Glutamatergic neuron (in vitro differentiated cells): ENCODE measurements around the gene ZFP36L2. TPM values are rescaled to one million over a fixed set of nuclear protein-coding genes. Genes with fewer than 3 reads are reported as not detected.
A peak's percentile ranks its signal among the peaks of the same experiment; 100 is the strongest.

Source experiments
- DNase-seq: peaks from one replicate; pipeline ENCODE4 v3.0.0; 2022
- H3K27ac Mint-ChIP-seq: one replicate; pipeline ENCODE4 v1.8.0; 2020; ENCODE audit warnings: mild to moderate bottlenecking, mixed read lengths, inconsistent platforms; ENCODE audit not compliant: unreplicated experiment
- H3K27me3 Mint-ChIP-seq: one replicate; pipeline ENCODE4 v1.8.0; 2020; ENCODE audit warnings: mild to moderate bottlenecking, moderate library complexity, mixed read lengths, inconsistent platforms; ENCODE audit not compliant: unreplicated experiment
- H3K36me3 Mint-ChIP-seq: one replicate; pipeline ENCODE4 v1.8.0; 2020; ENCODE audit warnings: mild to moderate bottlenecking, mixed read lengths, inconsistent platforms; ENCODE audit not compliant: unreplicated experiment
- H3K4me1 Mint-ChIP-seq: one replicate; pipeline ENCODE4 v1.8.0; 2020; ENCODE audit warnings: mild to moderate bottlenecking, low read depth, mixed read lengths, inconsistent platforms; ENCODE audit not compliant: unreplicated experiment
- H3K4me3 Mint-ChIP-seq: one replicate; pipeline ENCODE4 v1.8.0; 2020; ENCODE audit warnings: mild to moderate bottlenecking, mixed read lengths, inconsistent platforms; ENCODE audit not compliant: unreplicated experiment
- H3K9me3 Mint-ChIP-seq: one replicate; pipeline ENCODE4 v1.8.0; 2020; ENCODE audit warnings: mild to moderate bottlenecking, moderate library complexity, mixed read lengths, inconsistent platforms; ENCODE audit not compliant: unreplicated experiment
- CTCF ChIP-seq: fragments of 200-600 bp; sonication (generic); IDR thresholded peaks from one replicate; pipeline ENCODE4 v1.5.0; 2021; ENCODE audit not compliant: partially characterized antibody, unreplicated experiment
- total RNA-seq: library from RNA; stranded (reverse); fragmentation: NEBNext Ultra II Directional; extraction: Animal tissue kit (Norgen Biotek cat#: 25700); gene quantifications from one replicate; pipeline ENCODE4 v1.2.1, GENCODE V29; 2021; ENCODE audit not compliant: unreplicated experiment

Gene ZFP36L2
- total RNA-seq, 1 donor from 2014 or later: 0.88 TPM

DNA sequence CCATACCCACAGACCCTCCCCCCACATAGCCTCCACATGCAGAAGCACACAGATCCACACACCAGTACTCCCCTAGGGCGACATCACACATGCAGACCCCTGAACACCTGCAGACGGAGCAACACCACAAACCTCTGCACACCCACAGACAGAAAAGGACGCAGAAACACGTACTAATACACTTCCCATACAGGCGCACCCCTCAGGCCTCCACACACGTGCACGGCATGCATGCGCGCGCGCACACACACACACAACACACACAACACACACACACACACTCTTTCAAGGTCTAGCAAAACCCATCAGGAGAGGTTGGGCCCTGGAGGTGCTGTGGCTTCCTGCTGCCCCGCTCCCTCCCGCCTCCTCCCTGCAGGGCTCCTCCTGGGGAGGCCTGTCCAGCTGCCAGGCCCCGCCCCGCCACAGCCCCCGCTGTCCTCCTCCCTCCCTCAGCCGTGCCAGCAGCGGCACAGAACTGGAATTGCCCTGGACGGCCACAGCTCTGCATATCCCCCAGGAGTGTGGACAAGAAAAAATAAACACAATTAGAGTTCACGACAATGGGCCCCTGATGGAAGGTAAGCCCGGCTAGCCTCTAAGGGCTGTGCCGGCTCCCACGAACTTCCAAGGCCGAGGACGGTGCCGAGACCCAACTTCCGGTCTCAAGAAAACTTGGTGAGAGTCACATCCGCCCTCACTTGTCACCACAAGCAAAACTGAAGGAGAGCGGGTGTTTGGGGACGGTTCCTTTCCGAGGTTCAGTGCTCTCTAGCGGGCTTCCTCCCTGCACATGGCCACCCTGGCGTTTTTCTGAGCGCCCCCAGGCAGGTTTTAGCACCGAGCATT lies 6.8 kb downstream of the ZFP36L2 start:
- no peak for TF ChIP-seq CTCF
- DNase-seq: no peak
- H3K4me3 Mint-ChIP-seq: peak overlapping the region; percentile 67
- H3K27me3 Mint-ChIP-seq: peaks cover 6% of the 10 kb centered on the region
- peaks cover 6% of the 10 kb centered on the region for H3K9me3 Mint-ChIP-seq
- peaks cover 29% of the 10 kb centered on the region for H3K4me1 Mint-ChIP-seq
- no peaks in the 10 kb centered on the region for H3K36me3 Mint-ChIP-seq
- peak overlapping the region; percentile 62 for H3K27ac Mint-ChIP-seq

DNA sequence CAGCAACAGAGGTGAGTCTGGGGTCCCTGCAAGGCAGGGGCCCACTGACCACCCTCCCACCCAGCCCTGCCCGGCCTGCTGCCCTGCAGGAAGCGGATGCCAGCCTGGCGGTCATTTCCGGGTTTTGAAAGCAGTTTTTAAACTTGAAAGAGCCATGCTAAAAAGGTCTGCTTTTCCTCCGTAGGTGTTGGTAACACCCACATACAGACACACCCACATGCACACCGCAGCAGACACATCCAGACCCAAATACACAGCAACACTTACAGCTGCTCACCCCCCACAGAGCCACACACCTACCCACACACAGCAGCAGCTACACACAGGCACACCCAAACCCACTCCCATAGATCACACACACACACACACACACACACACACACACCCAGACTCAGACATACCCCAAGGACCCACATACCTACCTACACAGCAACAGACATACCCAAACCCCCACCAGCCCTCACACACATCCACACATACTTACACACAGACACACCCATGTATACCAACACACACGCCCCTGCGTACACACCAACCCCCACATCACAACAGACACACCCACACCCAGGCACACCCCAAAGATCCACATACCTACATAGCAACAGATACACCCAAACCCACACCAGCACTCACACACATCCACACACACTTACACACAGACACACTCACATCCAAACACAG lies 7.6 kb downstream of the ZFP36L2 start:
- Mint-ChIP-seq H3K9me3 (peaks cover 5% of the 10 kb centered on the region), H3K4me3 (peak overlapping the region; percentile 67), H3K36me3 (no peaks in the 10 kb centered on the region), H3K27me3 (peaks cover 4% of the 10 kb centered on the region), H3K27ac (peak overlapping the region; percentile 62), H3K4me1 (peaks cover 29% of the 10 kb centered on the region)
- DNase-seq: no peak
- no peak for TF ChIP-seq CTCF

DNA sequence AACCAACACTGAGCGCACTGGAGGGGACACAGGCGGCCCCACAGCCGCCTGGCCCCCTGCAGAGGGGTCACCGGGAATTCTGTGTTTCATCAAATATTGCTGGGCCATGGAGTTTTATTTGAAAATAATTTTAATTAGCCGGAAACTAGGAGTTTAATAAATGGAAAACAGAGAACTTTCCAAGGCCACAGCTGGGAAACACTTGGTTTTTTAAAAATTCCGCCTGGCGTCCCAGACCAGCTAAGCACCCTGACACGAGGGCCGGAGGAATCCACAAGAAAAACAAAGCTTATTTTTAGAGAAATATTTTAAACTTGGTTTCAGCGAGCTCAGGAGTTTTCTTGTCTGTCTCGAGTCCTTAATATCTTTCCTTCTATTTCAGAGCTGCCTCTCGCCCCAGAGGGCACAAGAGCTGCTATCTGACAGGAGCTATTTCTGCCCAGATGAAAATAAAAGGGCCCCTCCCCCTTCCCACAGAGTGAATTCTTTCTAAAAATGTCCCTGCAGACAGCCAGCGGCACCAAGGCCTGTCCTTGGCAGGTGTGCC lies 8.2 kb downstream of the ZFP36L2 start:
- DNase-seq: no peak

GRCh38 chr2:43217228-43218154 lies 8.9 kb downstream of the ZFP36L2 start:
- Mint-ChIP-seq H3K4me1 (peaks cover 29% of the 10 kb centered on the region), H3K27ac (no peak overlapping the region), H3K9me3 (peaks cover 3% of the 10 kb centered on the region), H3K27me3 (peaks cover 4% of the 10 kb centered on the region), H3K36me3 (no peaks in the 10 kb centered on the region), H3K4me3 (no peak overlapping the region)
- TF ChIP-seq CTCF: no peak
- no peak for DNase-seq

More for the DNA sequence above, 8.2 kb downstream of the ZFP36L2 start:
- peaks cover 3% of the 10 kb centered on the region for H3K9me3 Mint-ChIP-seq
- H3K36me3 Mint-ChIP-seq: no peaks in the 10 kb centered on the region
- no peak overlapping the region for H3K27ac Mint-ChIP-seq
- peaks cover 4% of the 10 kb centered on the region for H3K27me3 Mint-ChIP-seq
- H3K4me3 Mint-ChIP-seq: no peak overlapping the region
- H3K4me1 Mint-ChIP-seq: peaks cover 29% of the 10 kb centered on the region
- TF ChIP-seq CTCF: no peak
